Immature natural killer cell (primary cell): ENCODE data around the gene PLCB4. TPM values are rescaled to one million over a fixed set of nuclear protein-coding genes. Genes with fewer than 3 reads are reported as not detected.

Experiments
- DNase-seq, 3 donors: peaks; one replicate each; pipeline ENCODE4 v3.0.0; 2022; ENCODE audit warnings: mixed read lengths in 1 of 3
- H3K27ac Mint-ChIP-seq, 6 donors: one replicate each; pipeline ENCODE4 v1.8.0; 2020; ENCODE audit warnings: mixed read lengths in 6 of 6, mild to moderate bottlenecking in 5 of 6, inconsistent platforms in 4 of 6, moderate library complexity in 3 of 6
- H3K27me3 Mint-ChIP-seq, 3 donors: one replicate each; pipeline ENCODE4 v1.8.0; 2020 to 2021; ENCODE audit warnings: low read depth in 3 of 3, mild to moderate bottlenecking in 3 of 3, mixed read lengths in 3 of 3, moderate library complexity in 3 of 3, inconsistent platforms in 1 of 3
- H3K36me3 Mint-ChIP-seq, 3 donors: one replicate each; pipeline ENCODE4 v1.8.0; 2020; ENCODE audit warnings: mixed read lengths in 3 of 3, inconsistent platforms in 2 of 3, mild to moderate bottlenecking in 2 of 3
- H3K4me1 Mint-ChIP-seq, 2 donors: one replicate each; pipeline ENCODE4 v1.8.0; 2020; ENCODE audit warnings: inconsistent platforms in 2 of 2, mild to moderate bottlenecking in 2 of 2, mixed read lengths in 2 of 2, moderate library complexity in 1 of 2
- H3K4me3 Mint-ChIP-seq, 5 donors: one replicate each; pipeline ENCODE4 v1.8.0; 2020; ENCODE audit warnings: mild to moderate bottlenecking in 5 of 5, mixed read lengths in 5 of 5, inconsistent platforms in 3 of 5, moderate library complexity in 3 of 5
- H3K9me3 Mint-ChIP-seq, 6 donors: one replicate each; pipeline ENCODE4 v1.8.0; 2020; ENCODE audit warnings: mild to moderate bottlenecking in 6 of 6, mixed read lengths in 6 of 6, inconsistent platforms in 4 of 6, moderate library complexity in 3 of 6
- polyA plus RNA-seq, 3 donors: library from polyadenylated mRNA; unstranded; fragments of 300-500 nt; fragmentation: Illumina TruSeq; gene quantifications; one replicate each; pipeline ENCODE4 v1.2.3, GENCODE V29; 2021

Gene PLCB4
- polyA plus RNA-seq, 3 donors from 2014 or later: not detected

GRCh38 chr20:9442858-9443257 is 374.0 kb downstream of the PLCB4 start:
- peaks cover 0 to 5% (median 1%) of the 10 kb centered on the region in 6 donors for H3K9me3 Mint-ChIP-seq
- no peak for DNase-seq
- peaks cover 0 to 3% (median 0%) of the 10 kb centered on the region in 3 donors for H3K27me3 Mint-ChIP-seq
- no peaks in the 10 kb centered on the region for H3K36me3 Mint-ChIP-seq
- H3K27ac Mint-ChIP-seq: no peak overlapping the region
- H3K4me3 Mint-ChIP-seq: no peak overlapping the region
- H3K4me1 Mint-ChIP-seq: no peaks in the 10 kb centered on the region

DNA sequence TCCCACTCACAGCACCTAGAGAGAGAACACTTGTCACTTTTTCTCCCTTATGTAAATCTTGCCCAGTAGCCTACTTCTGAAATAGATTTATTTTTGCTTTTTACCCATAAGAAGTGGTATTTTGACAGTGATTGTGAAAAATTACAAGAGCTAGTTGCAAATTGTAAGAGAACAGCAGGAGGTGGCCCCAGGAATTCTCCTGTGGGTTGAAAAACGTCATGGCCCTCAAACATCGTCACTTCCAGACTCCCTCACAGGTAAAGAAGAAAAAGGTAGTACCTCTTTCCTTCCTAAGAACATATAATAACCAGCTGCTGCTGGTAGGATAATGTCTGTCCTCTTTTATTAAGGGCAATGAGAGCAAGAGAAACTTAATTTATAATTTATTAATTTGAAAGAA is 376.0 kb downstream of the PLCB4 start:
- H3K9me3 Mint-ChIP-seq: peaks cover 0 to 7% (median 0%) of the 10 kb centered on the region in 6 donors
- H3K27me3 Mint-ChIP-seq: peaks cover 0 to 5% (median 0%) of the 10 kb centered on the region in 3 donors
- no peaks in the 10 kb centered on the region for H3K4me1 Mint-ChIP-seq
- DNase-seq: no peak
- no peaks in the 10 kb centered on the region for H3K36me3 Mint-ChIP-seq
- H3K4me3 Mint-ChIP-seq: no peak overlapping the region
- no peak overlapping the region for H3K27ac Mint-ChIP-seq

DNA sequence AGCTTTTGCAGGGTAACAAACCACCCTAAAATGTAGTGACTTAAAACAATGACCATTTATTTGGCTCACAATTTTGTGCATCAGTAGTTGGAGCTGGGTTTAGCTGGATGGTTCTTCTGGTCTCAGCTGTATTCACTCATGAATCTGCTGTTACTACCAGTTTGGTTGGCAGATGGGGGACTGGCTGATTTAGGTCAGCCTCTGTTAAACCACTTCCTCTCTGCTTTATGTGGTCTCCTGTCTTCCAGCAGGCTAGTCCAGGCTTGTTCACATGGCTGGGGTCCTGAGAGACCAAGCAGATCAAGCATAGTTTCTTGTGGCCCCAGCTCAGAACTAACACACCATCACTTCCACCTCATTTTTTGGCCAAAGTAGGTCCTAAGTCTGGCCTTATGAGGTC is 378.3 kb downstream of the PLCB4 start:
- H3K27me3 Mint-ChIP-seq: peaks cover 0 to 3% (median 0%) of the 10 kb centered on the region in 3 donors
- H3K9me3 Mint-ChIP-seq: peaks cover 0 to 6% (median 2%) of the 10 kb centered on the region in 6 donors
- no peaks in the 10 kb centered on the region for H3K36me3 Mint-ChIP-seq

DNA sequence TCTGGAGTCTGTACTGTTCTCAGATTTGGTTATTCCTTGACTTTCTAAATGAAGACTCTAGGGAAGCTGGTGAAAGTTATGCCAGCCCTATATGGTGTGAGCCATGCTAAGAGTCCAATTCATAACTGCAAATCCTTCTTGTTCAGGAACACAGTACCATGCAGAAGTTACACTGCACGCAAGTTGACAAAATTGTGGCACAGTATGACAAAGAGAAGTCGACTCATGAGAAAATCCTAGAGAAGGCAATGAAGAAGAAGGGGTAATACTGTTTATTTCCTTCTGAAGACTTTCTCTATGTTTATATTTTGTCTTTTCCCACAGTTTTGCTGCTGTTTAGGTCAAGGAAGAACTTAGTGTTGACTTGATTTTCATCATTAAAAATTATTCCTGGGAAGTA is 384.3 kb downstream of the PLCB4 start:
- Mint-ChIP-seq H3K4me3 (no peak overlapping the region), H3K9me3 (peaks cover 0 to 6% (median under 1%) of the 10 kb centered on the region in 6 donors), H3K27me3 (peaks cover 0 to 3% (median 0%) of the 10 kb centered on the region in 3 donors), H3K4me1 (no peaks in the 10 kb centered on the region), H3K27ac (no peak overlapping the region), H3K36me3 (no peaks in the 10 kb centered on the region)
- DNase-seq: no peak

More for the DNA sequence above, 378.3 kb downstream of the PLCB4 start:
- no peak for DNase-seq
- Mint-ChIP-seq H3K27ac (no peak overlapping the region), H3K4me3 (no peak overlapping the region), H3K4me1 (no peaks in the 10 kb centered on the region)

DNA sequence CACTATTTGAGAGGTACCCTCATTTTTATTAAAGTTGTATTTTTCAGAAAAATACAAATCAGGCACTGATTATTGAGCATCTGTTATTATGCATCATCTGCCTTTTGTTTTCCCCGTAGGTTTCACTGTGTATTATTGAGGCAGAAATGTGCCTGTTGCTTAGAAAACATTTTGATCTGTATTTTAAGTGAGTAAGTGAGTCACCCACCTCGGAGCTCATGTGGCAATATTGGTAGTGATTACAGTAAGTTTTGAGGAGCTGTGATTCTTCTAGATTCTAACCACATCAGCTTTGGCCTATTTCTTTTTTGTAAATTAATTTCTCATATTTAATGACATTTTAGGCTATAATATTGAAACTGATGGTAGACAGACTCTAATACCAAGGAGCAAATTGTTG is 385.9 kb downstream of the PLCB4 start:
- H3K4me1 Mint-ChIP-seq: no peaks in the 10 kb centered on the region
- DNase-seq: no peak
- H3K27ac Mint-ChIP-seq: no peak overlapping the region
- no peaks in the 10 kb centered on the region for H3K27me3 Mint-ChIP-seq
- H3K36me3 Mint-ChIP-seq: no peaks in the 10 kb centered on the region
- no peak overlapping the region for H3K4me3 Mint-ChIP-seq
- peaks cover 0 to 8% (median 2%) of the 10 kb centered on the region in 6 donors for H3K9me3 Mint-ChIP-seq

DNA sequence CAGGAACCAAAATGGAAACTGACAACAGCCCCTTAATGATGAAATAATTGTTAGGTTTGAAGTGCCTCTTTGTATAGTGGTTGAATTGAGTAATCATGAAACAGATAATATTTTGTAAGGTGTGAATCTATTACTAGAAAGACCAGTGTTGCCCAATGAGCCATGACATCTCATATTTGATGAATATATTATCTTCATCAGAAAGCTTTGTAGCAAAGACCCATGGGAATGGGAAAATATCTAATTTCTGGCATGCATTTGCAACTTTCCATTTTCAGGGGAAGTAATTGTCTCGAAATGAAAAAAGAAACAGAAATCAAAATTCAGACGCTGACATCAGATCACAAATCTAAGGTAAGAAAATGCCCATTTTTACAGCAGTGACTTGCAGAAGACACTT is 388.2 kb downstream of the PLCB4 start:
- H3K4me3 Mint-ChIP-seq: no peak overlapping the region
- no peak overlapping the region for H3K27ac Mint-ChIP-seq
- H3K36me3 Mint-ChIP-seq: no peaks in the 10 kb centered on the region
- H3K9me3 Mint-ChIP-seq: peaks cover 0 to 8% (median 4%) of the 10 kb centered on the region in 6 donors
- H3K4me1 Mint-ChIP-seq: no peaks in the 10 kb centered on the region
- H3K27me3 Mint-ChIP-seq: no peaks in the 10 kb centered on the region
- no peak for DNase-seq

- peaks cover 0 to 12% (median 4%) of the 10 kb centered on the region in 6 donors for H3K9me3 Mint-ChIP-seq
- no peaks in the 10 kb centered on the region for H3K36me3 Mint-ChIP-seq
- no peak overlapping the region for H3K27ac Mint-ChIP-seq
- H3K4me3 Mint-ChIP-seq: no peak overlapping the region
- H3K4me1 Mint-ChIP-seq: no peaks in the 10 kb centered on the region
- no peak for DNase-seq
- no peaks in the 10 kb centered on the region for H3K27me3 Mint-ChIP-seq
Measured at GRCh38 chr20:9458138-9458796, 389.4 kb downstream of the PLCB4 start.

DNA sequence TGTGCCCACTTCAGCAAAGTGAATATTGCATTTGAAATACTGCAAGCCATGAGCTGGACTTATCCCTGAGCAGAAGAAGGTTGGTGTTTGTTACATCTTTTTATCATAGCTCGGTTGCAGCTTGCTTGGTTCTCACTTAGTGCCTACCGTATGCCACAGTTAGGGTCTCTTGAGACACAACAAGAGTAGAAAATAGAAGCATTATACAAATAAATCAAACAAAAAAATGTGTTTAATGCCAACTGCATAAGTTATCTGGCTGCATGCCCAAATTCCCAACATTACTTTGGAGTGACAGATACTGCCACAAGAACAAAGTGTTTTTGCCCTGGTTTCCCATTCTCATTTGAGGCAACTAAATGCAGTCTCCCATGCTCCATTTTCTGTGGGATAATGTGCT is 391.6 kb downstream of the PLCB4 start:
- no peaks in the 10 kb centered on the region for H3K4me1 Mint-ChIP-seq
- H3K36me3 Mint-ChIP-seq: no peaks in the 10 kb centered on the region
- H3K4me3 Mint-ChIP-seq: no peak overlapping the region
- H3K27me3 Mint-ChIP-seq: no peaks in the 10 kb centered on the region
- H3K9me3 Mint-ChIP-seq: peaks cover 0 to 12% (median 6%) of the 10 kb centered on the region in 6 donors
- H3K27ac Mint-ChIP-seq: no peak overlapping the region
- DNase-seq: no peak

DNA sequence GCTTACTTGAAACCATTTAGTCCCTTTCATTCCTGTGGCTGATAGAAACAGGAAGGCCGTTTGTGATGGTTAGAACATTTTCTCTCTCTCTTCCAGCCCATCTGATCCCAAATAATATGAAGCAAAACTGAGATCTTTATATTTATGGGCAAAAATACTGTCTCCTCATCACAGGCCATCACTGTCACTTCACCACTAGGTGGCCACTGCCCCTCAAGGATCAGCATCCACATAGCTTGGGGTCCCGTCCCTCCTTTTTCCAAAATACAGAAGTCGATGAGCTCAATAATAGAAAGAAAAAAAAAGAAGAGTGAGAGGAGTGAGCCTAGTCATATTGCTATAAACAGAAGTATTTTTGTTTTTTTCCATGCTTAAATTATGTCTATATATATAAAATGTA is 399.1 kb downstream of the PLCB4 start:
- Mint-ChIP-seq H3K4me1 (no peaks in the 10 kb centered on the region), H3K9me3 (peaks cover 2 to 7% (median 6%) of the 10 kb centered on the region in 6 donors), H3K36me3 (no peaks in the 10 kb centered on the region), H3K27me3 (peaks cover 0 to 3% (median 0%) of the 10 kb centered on the region in 3 donors), H3K27ac (no peak overlapping the region), H3K4me3 (no peak overlapping the region)
- DNase-seq: no peak

- H3K4me3 Mint-ChIP-seq: no peak overlapping the region
- peaks cover 0 to 2% (median 0%) of the 10 kb centered on the region in 6 donors for H3K9me3 Mint-ChIP-seq
- no peak overlapping the region for H3K27ac Mint-ChIP-seq
- no peak for DNase-seq
- no peaks in the 10 kb centered on the region for H3K4me1 Mint-ChIP-seq
- peaks cover 0 to 1% (median 0%) of the 10 kb centered on the region in 3 donors for H3K27me3 Mint-ChIP-seq
- no peaks in the 10 kb centered on the region for H3K36me3 Mint-ChIP-seq
Measured at GRCh38 chr20:9474835-9475415, 406.0 kb downstream of the PLCB4 start.

DNA sequence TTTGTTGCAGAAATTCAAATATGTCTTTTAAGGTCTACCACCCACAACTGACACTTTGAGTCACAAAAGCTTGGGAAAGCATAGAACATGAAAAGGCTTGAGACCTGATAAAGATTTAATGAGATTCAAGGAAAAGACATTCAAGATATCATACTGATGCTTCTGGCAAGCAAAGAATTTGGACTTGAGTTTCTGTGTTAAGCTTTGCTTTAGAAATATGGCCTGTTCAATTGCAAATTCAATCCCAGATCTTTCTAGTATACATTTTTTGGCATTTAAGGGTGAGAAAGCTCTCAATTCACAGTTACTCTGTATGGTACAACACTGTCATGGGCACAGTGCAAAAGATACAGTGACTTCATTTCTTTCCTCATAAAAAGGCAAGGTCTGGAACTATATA is 406.6 kb downstream of the PLCB4 start:
- Mint-ChIP-seq H3K4me3 (no peak overlapping the region), H3K27ac (no peak overlapping the region), H3K9me3 (peaks cover 0 to 2% (median 0%) of the 10 kb centered on the region in 6 donors), H3K4me1 (no peaks in the 10 kb centered on the region), H3K27me3 (peaks cover 0 to 1% (median 0%) of the 10 kb centered on the region in 3 donors), H3K36me3 (no peaks in the 10 kb centered on the region)
- no peak for DNase-seq

- Mint-ChIP-seq H3K9me3 (peaks cover 0 to 5% (median 0%) of the 10 kb centered on the region in 6 donors), H3K4me1 (no peaks in the 10 kb centered on the region), H3K27me3 (peaks cover 0 to 1% (median 0%) of the 10 kb centered on the region in 3 donors), H3K27ac (no peak overlapping the region), H3K4me3 (no peak overlapping the region), H3K36me3 (no peaks in the 10 kb centered on the region)
- DNase-seq: no peak
Measured at GRCh38 chr20:9476174-9476573, 407.3 kb downstream of the PLCB4 start.

- no peak overlapping the region for H3K27ac Mint-ChIP-seq
- H3K4me3 Mint-ChIP-seq: no peak overlapping the region
- H3K9me3 Mint-ChIP-seq: peaks cover 0 to 5% (median 0%) of the 10 kb centered on the region in 6 donors
- DNase-seq: no peak
- no peaks in the 10 kb centered on the region for H3K36me3 Mint-ChIP-seq
- H3K4me1 Mint-ChIP-seq: no peaks in the 10 kb centered on the region
- H3K27me3 Mint-ChIP-seq: no peaks in the 10 kb centered on the region
Measured at GRCh38 chr20:9476637-9477036, 407.8 kb downstream of the PLCB4 start.

GRCh38 chr20:9478771-9479170 is 409.9 kb downstream of the PLCB4 start:
- H3K36me3 Mint-ChIP-seq: no peaks in the 10 kb centered on the region
- DNase-seq: no peak
- H3K27me3 Mint-ChIP-seq: no peaks in the 10 kb centered on the region
- no peaks in the 10 kb centered on the region for H3K4me1 Mint-ChIP-seq
- no peak overlapping the region for H3K27ac Mint-ChIP-seq
- H3K9me3 Mint-ChIP-seq: peaks cover 0 to 5% (median 0%) of the 10 kb centered on the region in 6 donors
- H3K4me3 Mint-ChIP-seq: no peak overlapping the region
